ENCODE results near the gene SMAD6.
"Not testable (repeated sequence)": the region's sequence is repeated elsewhere in the genome, so short reads cannot be mapped to it uniquely, and the experiment has no call there.

SMAD6 gene

DNA sequence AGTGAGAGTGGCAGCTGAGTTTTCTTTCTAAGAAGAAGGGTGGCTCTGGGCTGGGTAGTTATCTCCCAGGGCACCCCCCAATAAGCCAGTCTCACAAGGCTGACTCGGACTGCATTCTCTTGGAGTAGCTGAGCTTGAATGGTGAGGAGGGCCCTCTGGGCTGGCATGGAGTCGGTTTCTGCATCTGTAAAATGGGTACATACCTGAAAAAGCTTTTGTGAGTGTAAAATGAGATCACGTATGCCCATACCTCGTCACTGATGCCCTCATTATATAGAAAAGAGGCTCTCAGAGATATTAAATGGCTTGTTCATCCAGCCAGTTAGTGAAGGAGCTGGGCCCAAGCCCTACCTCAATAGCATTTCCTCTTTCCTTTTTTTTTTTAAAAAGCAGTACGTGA is 41.2 kb downstream of the SMAD6 start:
- DNase-seq (ENCODE audit: low spot score): no peak

DNA sequence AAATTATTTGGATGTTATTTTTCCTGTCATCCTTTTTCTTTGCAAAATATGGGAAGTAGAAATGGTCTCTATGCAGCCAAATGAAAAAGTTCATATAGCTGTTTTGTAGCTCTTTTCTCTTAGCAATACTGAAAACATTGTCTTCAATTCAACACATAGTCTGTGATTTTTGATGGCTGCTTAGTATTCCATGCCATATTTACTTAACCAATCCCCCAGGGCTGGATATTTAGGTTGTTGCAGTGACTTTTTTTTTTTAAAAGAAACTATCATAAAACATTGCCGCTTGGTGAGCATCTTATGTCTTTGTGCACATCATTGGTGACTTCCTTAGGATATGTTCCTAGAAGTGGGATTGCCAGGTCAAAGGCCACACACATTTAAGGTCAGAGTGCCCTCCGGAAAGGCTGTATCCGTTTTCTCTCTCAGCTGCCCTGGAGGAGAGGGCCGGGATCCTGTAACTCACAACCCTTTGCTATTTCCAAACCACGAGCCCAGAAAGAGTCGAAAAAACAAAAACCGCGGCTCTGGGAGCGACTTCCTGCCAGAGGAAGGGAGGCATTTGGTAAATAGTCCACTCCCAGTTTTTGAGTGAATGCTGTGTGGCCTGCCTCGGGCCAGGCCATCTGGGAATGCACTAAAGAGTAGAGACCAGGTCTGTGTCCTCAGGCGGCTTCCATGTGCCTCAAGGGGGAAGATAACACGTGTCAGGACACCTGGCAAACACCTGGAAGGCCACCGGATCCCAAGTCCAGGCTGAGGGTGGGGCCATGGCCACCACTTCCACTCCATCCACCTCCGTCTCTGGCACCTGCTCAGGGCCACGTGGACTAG is 41.9 kb downstream of the SMAD6 start:
- no peak for DNase-seq (ENCODE audit: low spot score)

DNA sequence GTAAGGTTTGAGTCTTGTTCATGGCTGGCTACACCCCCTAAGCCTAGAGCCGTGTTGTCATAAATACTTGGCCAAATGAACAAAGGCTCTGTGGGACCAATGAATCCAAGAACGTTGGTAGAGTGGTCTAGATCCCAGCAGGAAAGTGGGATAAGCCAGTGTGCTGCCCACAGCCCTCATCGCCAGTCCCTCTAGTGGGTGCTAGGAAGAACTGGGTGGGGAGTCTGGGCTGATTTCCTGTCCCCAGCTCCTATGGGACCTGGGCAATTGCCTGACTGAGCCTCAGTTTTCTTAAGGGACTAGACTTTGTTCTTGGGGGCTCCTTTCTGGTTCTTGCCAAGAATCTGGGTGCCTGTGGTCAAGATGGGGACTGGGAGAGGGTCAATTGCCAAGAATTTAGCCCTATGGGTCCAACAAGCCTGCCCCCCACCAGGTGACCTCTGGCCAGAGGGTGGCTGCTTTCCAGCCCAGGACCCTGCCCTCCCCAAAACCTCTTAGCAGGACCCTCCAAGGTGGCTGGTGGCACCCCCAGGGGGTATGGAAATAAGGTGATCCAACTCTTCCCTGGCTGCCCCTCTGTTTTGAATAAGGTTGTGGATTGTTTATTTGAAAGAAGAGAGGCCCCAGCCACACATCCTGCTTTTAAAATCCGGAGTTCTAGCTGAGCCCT is 42.7 kb downstream of the SMAD6 start:
- DNase-seq (ENCODE audit: low spot score): no peak

DNA sequence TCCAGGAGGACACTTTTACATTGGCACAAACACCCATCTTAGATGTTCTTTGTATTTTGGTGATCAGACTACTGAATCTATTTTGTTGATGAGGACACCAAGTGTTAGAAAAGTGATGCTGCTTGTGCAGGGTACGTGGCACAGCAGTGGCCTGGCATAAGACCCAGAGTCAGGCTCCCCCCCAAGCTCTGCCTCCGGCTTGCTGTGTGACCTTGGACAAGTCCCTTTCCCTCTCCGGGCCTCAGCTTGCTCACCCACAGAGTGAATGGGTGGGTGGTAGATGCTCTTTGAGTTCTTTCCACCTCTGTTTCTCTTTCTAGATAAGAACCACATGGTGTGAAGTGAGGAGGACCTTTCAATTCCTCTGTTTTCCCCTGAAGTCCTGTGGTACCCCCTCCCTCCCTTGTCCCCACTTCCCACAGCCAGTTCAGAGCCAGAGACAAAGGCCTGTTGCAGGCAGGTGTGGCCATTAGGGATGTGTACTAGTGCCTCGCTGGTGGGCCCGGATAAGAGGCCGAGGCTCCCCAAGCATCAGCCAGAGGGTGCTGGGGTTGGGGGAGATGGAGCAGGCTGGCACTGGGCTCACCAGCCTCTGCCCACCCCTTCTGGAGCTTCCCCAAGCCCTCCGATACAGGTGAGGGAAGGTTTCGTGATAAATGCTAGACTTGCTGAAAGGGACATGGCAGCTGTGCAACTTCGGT is 43.6 kb downstream of the SMAD6 start:
- no peak for DNase-seq (ENCODE audit: low spot score)

DNA sequence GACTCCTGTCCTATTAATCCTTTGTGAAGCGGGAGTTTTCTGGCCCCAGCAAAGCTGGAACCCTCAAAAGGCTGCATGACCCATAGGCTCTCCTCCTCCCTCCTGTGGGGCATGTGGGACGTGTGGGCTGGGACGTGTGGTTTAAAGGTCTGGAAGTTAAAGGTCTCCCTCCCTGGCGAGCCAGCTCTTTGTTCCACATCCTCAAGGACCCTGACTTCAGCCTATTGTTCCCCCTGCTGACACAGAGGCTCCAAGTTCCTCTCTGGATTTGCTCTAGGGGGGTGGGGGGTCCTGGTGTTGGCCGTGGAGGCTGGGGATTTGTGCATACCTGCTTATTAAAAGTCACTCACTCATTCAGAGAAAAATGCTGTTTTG is 44.2 kb downstream of the SMAD6 start:
- no peak for DNase-seq (ENCODE audit: low spot score)

DNA sequence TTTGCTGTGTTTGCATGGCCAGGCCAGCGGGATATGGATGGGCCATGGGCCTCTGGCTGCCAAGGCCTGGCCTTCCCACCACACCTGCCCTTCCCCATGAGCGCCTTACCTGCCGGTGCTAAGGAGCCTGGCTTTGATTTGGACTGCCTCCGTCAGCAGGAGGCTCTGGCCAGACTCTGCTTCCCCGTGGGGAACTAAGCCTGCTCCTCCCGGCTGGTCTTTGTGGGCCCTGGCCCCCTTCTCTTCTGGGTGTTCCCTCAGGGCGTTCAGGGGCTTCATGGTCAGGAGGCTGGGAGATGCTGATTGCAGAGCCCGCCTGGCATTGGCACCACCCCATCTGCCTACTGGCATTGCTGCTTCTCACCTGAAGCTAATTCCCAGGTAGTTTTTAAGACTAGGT is 45.2 kb downstream of the SMAD6 start:
- no peak for DNase-seq (ENCODE audit: low spot score)

DNA sequence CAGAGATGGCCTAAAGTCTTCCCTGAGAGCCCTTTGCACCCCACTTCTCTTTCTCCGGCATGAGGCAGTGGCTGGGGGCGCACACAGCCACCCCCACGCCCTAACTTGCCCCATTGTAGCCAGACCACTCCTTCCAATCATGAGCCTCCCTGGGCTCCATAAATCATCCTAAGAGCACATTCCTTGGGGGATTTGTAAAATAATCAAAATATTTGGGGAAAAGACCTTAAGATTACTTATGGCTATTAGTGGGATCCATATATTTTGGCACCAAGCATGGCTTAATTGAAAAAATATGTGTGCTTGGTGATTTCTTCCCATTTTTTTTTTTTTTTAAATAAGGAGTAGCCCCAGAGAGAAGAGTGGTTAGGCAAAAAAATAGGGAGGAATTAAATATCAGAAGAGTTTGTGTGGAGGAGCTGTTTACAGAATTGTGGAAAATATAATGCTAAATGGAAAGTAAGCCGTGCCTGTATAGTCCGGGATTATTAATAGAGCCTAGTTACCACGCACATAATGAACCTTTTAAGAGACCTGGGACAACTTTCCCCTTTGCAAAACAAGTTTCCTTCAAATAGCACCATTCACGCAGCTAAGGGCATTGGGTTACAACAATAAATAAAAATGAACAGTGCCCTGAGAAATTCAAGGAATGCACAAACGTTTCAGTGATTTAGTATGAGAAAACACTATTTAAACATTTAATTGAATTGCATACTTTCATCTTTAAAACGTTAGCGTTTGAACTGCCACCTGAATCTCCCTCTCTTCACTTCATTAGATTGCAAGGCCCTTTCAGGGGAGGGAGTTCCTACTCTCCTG is 46.1 kb downstream of the SMAD6 start:
- DNase-seq (ENCODE audit: low spot score): no peak

DNA sequence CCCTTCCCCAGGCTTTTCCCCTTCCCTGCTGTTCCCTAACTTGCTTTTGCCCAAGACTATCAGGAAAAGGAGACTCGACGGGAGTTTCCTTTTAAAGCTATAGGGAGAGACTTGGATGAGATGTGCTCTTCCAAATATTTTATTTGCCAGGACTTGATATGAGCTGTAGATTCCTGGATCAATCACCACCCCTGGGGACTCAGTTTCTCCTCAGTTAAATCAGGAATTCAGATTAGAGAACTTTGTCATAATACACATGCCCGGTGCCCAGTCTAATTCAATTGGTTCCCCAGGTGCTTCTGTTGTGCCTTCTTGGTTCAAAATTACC is 46.6 kb downstream of the SMAD6 start:
- no peak for DNase-seq (ENCODE audit: low spot score)

DNA sequence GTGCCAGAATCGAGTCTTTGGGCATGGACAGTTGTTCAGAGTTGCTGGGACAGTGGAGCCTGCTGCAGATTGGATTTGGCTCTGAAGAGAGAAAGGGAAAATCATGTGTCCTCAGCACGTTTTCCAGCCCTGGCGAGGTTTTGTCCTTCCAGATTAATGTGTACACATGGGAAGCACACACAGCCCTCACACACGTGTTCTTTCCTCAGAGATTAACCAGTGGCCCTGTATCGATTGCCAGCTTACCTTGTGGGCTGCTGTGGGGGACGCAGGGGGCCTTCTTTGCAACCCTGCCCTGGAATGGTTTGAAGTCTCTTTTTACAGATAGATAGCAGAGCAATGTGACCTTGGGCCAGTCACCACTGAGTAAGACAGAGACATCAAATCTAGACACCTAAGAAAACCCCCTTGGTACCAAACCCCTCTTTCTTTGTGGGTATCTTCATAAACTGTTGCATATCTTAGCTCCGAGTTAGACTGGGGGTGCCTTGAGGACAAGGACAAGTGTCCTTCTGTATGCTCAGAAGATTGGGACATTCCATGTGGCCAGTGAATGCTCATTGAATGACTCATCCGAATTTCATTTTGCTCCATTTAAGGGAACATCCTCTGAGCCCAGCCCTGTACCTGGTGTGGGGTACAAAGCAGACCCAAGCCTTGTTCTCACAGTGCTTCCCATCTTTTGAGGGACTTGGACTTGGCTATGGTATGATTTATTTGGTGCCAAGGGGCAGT is 48.0 kb downstream of the SMAD6 start:
- no peak for DNase-seq (ENCODE audit: low spot score)

DNA sequence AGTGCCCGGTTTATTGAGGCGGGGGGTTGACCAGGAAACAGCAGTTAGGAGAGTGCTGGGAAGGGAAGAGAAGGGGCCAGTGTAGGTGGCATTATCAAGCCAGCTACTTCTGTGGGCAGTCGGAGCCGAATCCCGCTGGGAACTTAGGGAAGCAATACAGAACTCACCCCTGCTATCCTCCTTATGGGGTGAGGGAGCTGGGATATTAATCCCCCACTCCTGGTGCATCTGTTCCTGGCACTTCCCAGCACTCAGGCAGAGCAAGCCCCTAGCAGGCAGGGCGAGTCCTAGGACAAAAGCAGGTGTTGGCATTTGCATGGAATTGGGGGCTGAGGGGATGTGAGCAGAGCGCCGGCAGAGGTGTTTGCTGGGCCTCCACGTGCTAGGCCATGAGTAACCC is 48.6 kb downstream of the SMAD6 start:
- no peak for DNase-seq (ENCODE audit: low spot score)

DNA sequence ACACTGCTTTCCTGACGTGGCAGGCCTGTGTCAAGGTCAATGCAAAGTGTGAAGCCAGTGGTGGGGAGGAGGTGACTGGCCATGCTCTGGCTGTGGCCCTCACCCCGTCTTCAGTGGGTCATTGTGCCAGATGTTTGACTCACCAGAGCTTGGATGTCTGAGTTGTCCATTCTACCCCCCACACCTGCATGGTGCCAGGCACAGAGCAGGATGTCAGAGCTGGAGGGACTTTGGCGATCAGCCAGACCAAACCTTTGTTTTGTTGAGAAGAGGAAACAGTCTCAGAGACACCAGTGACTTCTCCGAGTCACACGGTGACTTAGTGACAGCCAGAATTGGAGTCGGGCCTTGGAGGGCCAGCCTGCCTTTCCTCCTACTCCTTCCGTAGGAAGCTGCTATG is 49.5 kb downstream of the SMAD6 start:
- no peak for DNase-seq (ENCODE audit: low spot score)

DNA sequence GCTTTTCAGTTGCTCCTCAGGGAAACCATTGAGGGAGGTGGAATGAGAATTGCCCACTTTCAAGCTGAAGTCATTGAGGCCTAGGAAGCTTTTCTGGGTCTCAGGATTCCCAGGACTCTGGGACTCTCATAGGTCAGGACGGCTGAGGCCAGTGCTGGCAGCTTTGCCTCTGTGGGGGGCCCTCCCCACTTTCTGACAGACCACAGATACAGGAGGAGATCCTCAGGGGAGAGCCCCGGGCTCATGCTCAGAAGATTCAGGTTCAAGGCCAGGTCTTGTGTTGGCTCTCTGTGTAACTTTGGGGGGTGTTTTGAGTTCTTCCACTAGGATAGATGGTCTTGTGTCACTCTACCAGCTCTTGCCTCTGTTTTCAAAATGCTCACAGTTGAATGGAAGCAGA is 50.0 kb downstream of the SMAD6 start:
- DNase-seq (ENCODE audit: low spot score): no peak

DNA sequence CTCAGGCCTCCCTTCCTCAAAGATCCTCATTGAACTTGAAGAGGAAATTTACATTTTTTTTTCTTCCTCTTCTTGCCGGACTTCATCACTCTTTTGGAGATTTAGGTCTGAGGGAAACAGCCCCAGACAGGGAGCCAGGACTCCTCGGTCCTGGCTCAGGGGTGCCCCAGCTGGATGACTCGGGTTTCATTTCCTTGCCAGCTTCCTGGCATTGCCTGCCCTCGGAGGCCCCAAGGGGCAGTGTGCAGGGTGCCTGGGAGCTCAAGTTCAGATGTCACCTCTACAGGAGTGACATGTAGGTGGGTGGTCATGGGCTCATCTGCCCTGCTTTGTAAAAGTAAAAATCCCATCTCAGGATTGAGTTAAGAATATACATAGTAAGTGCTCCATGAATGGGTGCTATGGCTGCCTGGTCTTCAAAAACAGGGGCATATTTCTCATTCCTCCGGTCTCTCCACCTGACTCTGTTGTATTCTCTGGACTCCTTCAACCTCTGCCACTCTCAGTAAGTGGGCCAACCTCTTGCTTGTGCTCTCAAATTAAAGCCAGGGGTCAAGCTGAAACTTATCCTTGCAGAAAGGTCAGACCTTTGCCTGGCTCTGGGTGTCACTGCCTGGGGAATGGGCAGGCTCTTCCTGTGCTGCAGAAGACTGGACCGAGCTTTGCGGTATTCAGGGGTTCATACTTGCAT is 51.8 kb downstream of the SMAD6 start:
- DNase-seq (ENCODE audit: low spot score): no peak

DNA sequence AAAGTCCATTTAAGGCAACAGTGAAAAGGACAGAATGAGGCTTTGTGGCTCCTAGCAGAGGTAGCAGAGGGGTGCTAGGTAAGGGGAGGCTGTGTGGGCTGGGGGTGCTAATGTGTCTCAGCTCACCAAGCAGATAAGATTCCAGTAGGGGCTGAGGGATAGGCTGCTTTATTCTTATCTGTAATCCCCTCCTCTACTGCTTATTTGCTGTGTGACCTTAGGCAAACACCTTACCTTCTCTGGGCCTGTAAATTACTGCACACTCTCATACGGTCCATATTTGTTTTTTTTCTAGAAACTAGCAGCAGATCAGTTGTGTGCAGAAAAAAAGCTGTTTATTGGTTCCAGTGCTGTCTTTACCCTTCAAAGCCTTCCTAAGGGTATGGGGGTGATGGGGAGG is 52.8 kb downstream of the SMAD6 start:
- DNase-seq (ENCODE audit: low spot score): no peak

DNA sequence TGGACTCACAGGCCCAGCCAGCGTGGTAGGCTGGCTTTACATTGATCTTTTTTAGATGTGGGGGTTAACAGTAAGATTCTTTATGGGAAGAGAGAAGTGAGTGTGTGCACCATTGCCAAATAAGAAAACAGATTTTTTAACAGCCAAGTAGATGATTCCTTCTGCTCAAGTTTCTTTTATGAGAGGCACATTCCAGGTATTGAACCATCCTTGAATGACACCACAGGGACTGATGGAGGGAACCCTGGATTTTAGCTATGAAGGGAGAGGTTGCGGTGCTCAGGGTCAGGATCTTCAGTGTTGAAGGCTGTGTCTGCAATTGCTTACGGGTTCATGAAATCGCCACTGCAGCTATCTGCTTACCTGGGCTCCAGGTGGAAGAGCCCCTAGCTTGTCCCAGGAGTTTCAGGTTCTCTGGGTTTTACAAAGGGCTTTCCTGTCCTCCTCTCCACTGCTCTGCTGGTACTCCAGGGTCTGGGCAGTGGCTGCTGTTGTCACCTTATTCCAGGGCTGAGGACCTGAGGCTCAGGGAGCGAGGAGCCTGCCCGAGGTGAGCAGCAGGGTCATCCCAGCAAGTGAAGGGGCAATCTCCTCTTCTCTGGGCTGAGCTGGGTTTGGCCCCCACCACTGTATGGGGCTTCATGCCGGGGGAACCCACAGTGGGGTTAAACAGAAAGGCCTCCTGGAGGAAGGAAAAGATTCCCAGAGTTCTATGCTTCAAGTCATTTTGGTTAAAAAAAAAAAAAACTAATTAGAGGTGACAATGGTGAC is 53.4 kb downstream of the SMAD6 start:
- no peak for DNase-seq (ENCODE audit: low spot score)

DNA sequence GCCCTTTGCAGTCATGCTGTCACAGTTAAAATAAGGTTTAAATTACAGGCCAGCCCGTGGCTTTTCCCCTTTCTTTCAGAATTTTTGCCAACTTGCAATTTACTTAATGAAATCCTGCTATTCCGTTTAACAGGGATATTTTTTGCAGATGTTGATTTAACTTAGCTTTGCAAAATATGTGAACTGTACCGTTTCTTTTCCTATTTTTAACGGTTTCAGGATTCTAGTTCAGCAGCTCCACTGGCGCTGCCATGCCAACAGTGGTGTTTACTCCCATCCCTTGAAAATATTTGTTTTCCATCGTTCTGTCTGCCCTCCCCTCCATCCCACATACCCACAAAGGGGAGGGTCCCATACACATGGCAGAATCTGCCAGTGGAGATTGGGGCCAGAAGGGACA is 54.3 kb downstream of the SMAD6 start:
- no peak for DNase-seq (ENCODE audit: low spot score)

DNA sequence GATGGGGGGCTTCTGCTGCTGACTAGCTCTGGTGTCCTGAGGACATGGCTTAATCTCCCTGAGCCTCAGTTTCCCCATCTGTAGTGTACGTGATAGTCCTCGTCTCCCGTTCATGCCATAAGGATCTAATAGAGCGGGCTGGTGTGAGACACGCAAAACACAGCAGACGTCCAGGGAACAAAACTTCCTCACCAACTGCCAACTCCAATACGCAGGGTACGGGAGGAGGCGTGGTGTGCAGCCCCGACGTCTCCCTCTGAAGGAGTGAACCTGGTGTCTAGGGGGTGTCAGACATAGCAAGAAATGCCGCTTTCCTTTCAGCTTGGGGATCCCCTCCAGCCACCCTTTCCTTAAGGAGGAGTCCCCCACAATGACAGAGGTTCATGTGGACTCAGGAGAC is 55.0 kb downstream of the SMAD6 start:
- no peak for DNase-seq (ENCODE audit: low spot score)

DNA sequence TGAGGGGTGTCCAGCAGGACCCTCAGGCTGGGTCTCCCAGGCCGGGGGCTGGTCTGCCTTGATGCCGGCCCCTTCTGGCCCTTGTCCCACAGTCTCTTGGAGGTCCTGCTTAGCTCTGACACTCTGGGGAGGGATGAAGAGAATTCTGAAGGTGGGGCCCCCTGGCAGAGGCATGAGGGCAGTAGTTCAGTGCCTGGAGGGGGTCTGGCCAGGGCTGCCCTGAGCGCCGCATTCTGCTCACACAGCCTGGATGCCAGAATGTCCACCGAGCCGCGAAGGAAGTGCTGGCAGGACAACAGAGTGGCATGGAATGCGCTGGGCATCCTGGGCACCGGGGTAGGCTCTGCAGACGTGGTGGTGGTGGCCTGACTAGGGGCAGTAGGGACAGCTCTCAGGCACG is 55.5 kb downstream of the SMAD6 start:
- DNase-seq (ENCODE audit: low spot score): no peak

DNA sequence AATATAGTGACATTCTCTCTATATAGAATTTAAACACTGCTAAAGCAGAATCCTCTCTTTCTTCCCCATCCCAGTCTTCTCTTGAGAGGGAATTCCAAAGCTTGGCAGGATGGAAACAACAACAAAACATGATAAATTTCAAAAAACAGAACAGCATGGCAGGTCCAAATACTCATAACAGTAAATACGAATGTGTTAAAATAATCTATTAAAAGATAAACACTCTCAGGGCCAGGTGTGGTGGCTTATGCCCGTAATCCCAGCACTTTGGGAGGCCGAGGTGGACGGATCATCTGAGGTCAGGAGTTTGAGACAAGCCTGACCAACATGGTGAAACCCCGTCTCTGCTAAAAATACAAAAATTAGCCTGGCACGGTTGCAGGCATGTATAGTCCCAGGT is 56.2 kb downstream of the SMAD6 start:
- not testable (repeated sequence) for DNase-seq (ENCODE audit: low spot score)

DNA sequence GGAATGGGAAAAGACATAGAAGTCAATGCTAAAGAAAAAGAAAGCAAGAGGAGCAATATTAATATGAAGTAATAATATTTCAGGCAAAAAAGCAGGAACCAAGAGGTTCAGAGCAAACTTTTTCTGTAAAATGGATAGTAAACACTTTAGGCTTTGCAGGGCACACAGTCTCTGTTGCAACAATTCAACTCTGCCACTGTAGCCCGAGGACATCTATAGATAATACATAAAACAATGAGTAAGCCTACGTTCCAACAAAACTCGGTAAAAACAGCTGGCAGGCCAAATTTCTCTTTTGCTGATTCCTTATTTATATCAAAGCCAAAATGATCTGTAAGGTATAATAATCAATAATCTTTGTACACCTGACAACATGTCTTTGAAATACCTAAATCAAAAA is 56.8 kb downstream of the SMAD6 start:
- no peak for DNase-seq (ENCODE audit: low spot score)

All from HuH-7 (cell line).